PFSK-1 (cell line): ENCODE data around the gene GNAI3.

ENCODE experiments used
- POLR2AphosphoS5 ChIP-seq: IDR thresholded peaks from 2 replicates; pipeline ENCODE4 v1.6.1; 2012; ENCODE audit warnings: low read depth, mild to moderate bottlenecking, control low read depth, low read length, moderate library complexity
- TAF1 ChIP-seq: IDR thresholded peaks from 2 replicates; pipeline ENCODE4 v1.6.1; 2012; ENCODE audit warnings: low read length, control low read depth, borderline replicate concordance; ENCODE audit not compliant: insufficient read depth
- TF ChIP-seq, protein P1 (sequence below), 2 experiments: IDR thresholded peaks; 2 replicates each; pipeline versions ENCODE4 v1.6.1 to v1.8.0; 2011 to 2012; ENCODE audit warnings: low read depth in 2 of 2, low read length in 2 of 2, control low read depth in 1 of 2, inconsistent platforms in 1 of 2, mild to moderate bottlenecking in 1 of 2, moderate library complexity in 1 of 2; ENCODE audit not compliant: insufficient read depth in 1 of 2

DNA sequence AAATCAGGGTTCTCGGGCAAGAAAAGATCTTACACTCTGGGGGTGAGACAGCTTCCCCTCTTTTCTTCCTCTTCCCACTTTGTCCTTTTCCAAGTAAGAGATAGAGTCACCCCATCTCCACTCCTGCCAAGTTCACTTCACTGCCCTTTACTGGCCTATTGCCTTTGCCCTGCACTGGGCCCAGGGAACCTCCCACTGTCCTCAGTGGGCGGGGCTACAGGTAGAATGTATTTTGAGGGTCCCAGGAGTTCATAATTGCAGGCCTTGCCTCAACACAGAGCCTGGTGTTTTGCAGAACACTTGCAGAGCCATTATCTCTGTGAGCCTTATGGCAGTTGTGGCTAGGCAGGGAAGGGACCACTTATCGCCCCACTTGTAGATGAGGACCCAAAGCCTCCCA lies 74.5 kb downstream of the GNAI3 start:
- no peak for TF ChIP-seq TAF1
- no peak for TF ChIP-seq POLR2AphosphoS5
- TF ChIP-seq, protein P1, sequence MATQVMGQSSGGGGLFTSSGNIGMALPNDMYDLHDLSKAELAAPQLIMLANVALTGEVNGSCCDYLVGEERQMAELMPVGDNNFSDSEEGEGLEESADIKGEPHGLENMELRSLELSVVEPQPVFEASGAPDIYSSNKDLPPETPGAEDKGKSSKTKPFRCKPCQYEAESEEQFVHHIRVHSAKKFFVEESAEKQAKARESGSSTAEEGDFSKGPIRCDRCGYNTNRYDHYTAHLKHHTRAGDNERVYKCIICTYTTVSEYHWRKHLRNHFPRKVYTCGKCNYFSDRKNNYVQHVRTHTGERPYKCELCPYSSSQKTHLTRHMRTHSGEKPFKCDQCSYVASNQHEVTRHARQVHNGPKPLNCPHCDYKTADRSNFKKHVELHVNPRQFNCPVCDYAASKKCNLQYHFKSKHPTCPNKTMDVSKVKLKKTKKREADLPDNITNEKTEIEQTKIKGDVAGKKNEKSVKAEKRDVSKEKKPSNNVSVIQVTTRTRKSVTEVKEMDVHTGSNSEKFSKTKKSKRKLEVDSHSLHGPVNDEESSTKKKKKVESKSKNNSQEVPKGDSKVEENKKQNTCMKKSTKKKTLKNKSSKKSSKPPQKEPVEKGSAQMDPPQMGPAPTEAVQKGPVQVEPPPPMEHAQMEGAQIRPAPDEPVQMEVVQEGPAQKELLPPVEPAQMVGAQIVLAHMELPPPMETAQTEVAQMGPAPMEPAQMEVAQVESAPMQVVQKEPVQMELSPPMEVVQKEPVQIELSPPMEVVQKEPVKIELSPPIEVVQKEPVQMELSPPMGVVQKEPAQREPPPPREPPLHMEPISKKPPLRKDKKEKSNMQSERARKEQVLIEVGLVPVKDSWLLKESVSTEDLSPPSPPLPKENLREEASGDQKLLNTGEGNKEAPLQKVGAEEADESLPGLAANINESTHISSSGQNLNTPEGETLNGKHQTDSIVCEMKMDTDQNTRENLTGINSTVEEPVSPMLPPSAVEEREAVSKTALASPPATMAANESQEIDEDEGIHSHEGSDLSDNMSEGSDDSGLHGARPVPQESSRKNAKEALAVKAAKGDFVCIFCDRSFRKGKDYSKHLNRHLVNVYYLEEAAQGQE (IDR thresholded peaks at IDR 0.05; ENCODE audit: insufficient read depth in 1 of 2, low read depth in 2 of 2, low read length in 2 of 2) = no peak
